GM21390 (cell line): ENCODE measurements around the gene PUM2.
"Not testable (repeated sequence)": the region's sequence is repeated elsewhere in the genome, so short reads cannot be mapped to it uniquely, and the experiment has no call there.

Experiments used
- ATAC-seq: cut with Tn5 transposase; IDR thresholded peaks from one replicate; pipeline ENCODE4 v1.9.1; 2021; ENCODE audit not compliant: unreplicated experiment

Gene PUM2

GRCh38 chr2:20371323-20372025 lies 20.8 kb upstream of the PUM2 start:
- no peak for ATAC-seq

- no peak for ATAC-seq
Observed at GRCh38 chr2:20370191-20370590, 19.5 kb upstream of the PUM2 start.

- no peak for ATAC-seq
Observed at GRCh38 chr2:20369366-20369765, 18.7 kb upstream of the PUM2 start.

- ATAC-seq, result no peak
Observed at GRCh38 chr2:20368706-20369105, 18.1 kb upstream of the PUM2 start.

- not testable (repeated sequence) for ATAC-seq
Observed at GRCh38 chr2:20367929-20368328, 17.3 kb upstream of the PUM2 start.

GRCh38 chr2:20366672-20367116 lies 16.1 kb upstream of the PUM2 start:
- no peak for ATAC-seq

- peak; percentile 91 for ATAC-seq
Observed at GRCh38 chr2:20365249-20365817, 14.7 kb upstream of the PUM2 start.

- no peak for ATAC-seq
Observed at GRCh38 chr2:20363578-20363977, 12.9 kb upstream of the PUM2 start.

GRCh38 chr2:20362701-20363435 lies 12.2 kb upstream of the PUM2 start:
- no peak for ATAC-seq

- no peak for ATAC-seq
Observed at GRCh38 chr2:20361893-20362292, 11.2 kb upstream of the PUM2 start.

- no peak for ATAC-seq
Observed at GRCh38 chr2:20359096-20359495, 8.5 kb upstream of the PUM2 start.

- no peak for ATAC-seq
Observed at GRCh38 chr2:20357638-20358389, 7.2 kb upstream of the PUM2 start.

- ATAC-seq, result no peak
Observed at GRCh38 chr2:20356042-20356441, 5.4 kb upstream of the PUM2 start.

GRCh38 chr2:20355131-20355530 lies 4.5 kb upstream of the PUM2 start:
- ATAC-seq, result no peak

- no peak for ATAC-seq
Observed at GRCh38 chr2:20353241-20353992, 2.8 kb upstream of the PUM2 start.

- no peak for ATAC-seq
Observed at GRCh38 chr2:20352581-20353216, 2.1 kb upstream of the PUM2 start.

GRCh38 chr2:20352230-20352578 lies 1.6 kb upstream of the PUM2 start:
- no peak for ATAC-seq

- ATAC-seq, result no peak
Observed at GRCh38 chr2:20351555-20352229, 1.0 kb upstream of the PUM2 start.

GRCh38 chr2:20350041-20350712 lies 467 bp downstream of the PUM2 start:
- peak; percentile 31 for ATAC-seq
